GM10266 (cell line): ENCODE data around the gene FAM163B.

Source experiments
- DNase-seq: peaks from one replicate; pipeline ENCODE4 v3.0.0; 2012; ENCODE audit errors: extremely low spot score
- TF ChIP-seq, protein P1 (sequence below): IDR thresholded peaks from 2 replicates; pipeline ENCODE4 v1.5.1; 2012; ENCODE audit warnings: mild to moderate bottlenecking, low read depth; ENCODE audit not compliant: control insufficient read depth, insufficient read depth; ENCODE audit errors: missing control alignments

The FAM163B gene

DNA sequence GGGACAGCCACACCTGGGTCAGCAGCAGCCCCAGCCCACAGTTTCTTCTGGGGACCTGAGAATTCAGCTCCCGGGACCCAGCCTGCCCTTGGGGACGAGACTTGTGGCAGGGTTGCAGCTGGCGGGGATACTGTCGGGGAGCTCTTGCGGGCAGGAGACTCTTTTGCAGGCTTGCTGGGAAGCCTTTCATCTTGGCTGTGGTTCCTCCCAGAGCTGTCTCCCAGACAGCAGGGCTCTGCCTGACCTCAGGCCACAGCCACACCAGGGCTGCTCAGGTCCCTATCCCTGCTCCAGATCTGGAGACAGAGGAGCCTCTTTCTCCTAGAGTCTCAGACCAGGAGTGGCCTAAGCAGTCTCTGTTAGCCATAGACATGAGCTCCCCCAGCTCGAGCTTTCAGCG lies 79.7 kb downstream of the FAM163B start:
- no peak for DNase-seq

DNA sequence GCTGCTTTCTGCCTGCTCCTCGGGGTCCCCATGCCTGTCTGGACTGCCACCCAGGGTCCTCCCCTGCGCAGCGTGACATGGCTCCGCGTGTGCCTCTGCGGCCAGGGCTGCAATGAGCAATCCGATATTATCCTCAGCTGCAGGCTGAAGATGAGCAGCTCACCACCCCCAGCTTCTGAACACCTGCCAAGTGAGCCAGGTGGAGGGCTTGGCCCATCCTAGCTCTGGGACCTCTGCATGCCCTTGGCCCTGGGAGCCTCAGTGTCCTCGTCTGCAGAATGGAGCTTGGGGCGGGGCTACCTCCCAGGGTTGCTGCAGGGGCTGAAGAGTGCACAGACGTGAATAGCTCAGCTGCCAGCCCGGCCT lies 80.3 kb downstream of the FAM163B start:
- no peak for DNase-seq
- TF ChIP-seq, protein P1, sequence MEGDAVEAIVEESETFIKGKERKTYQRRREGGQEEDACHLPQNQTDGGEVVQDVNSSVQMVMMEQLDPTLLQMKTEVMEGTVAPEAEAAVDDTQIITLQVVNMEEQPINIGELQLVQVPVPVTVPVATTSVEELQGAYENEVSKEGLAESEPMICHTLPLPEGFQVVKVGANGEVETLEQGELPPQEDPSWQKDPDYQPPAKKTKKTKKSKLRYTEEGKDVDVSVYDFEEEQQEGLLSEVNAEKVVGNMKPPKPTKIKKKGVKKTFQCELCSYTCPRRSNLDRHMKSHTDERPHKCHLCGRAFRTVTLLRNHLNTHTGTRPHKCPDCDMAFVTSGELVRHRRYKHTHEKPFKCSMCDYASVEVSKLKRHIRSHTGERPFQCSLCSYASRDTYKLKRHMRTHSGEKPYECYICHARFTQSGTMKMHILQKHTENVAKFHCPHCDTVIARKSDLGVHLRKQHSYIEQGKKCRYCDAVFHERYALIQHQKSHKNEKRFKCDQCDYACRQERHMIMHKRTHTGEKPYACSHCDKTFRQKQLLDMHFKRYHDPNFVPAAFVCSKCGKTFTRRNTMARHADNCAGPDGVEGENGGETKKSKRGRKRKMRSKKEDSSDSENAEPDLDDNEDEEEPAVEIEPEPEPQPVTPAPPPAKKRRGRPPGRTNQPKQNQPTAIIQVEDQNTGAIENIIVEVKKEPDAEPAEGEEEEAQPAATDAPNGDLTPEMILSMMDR: no peak

More for the DNA sequence above, 79.7 kb downstream of the FAM163B start:
- TF ChIP-seq, protein P1: no peak

DNA sequence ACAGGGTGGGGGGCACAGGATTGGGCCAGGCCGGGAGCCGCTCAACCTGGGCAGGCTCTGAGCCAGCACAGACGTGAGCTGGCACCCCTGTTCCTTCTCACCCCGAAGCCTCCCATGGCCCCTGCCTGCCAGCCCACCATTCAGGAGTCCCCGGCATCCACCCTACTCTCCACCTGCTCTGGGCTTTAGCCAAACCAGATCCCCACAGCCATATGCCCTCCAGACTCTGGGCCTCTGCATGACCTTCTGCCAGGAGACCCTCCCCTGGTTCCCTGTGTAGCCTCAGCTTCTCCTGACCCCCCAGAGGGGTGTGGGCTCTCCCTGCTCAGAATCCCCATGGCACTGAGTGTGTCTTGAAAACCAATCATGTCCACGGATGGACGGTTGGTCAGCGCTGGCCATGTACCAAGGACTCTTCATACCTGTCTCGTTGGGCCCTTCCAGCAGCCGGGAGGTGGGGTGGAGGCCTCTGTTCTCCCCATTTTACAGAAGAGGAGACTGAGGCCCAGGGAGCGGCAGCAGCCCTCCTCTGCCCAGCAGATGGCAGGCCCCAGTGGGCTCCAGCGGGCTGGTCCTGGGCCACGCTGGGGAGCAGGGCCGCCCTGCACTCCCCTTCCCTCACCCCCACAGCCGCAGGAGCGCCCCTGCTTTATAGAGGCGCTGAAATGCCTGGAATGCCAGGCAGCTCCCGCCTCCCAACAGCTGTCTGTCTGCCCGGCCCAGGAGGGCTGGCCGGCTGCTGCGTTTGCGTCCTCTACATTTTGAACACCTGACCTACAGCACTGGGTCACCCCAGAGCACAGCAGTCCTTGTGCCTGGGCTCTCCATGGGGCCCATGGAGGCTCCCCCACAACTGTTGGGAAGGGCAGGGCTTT lies 81.0 kb downstream of the FAM163B start:
- DNase-seq: no peak

DNA sequence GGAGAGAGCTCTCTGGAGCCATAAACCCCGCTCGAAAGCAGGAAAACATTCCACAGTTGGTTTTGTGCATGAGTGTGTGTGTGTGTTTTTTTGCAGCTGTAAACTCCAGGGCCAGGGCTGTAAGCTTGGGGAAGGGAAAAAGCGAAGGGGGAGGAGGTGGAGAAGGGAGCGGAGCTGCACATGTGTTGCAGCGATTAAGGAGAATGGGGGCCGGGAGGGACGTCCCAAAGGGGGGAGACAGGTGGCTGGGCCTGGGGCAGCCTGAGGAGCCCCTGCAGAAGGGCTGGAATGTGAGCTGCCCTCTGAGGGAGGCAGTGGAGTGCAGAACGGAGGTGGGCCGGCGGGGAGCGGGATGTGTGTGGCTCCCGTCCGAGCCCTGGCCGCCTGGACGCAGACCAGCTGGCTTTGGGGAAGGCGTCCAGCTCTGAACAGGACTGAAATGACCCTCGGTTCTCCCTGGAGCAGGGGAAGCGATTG lies 81.7 kb downstream of the FAM163B start:
- DNase-seq: no peak
- TF ChIP-seq, protein P1: no peak

More for the DNA sequence above, 81.0 kb downstream of the FAM163B start:
- TF ChIP-seq, protein P1: no peak
